IMR-90 (cell line): Measurements from ENCODE around the gene PDZD2. TPM values are rescaled to one million over a fixed set of nuclear protein-coding genes. Genes with fewer than 3 reads are reported as not detected.

Experiments
- ATAC-seq: fragments of 200-7000 bp; cut with Tn5 transposase; 2 replicates; pipeline ENCODE4 v1.9.1; 2020; ENCODE audit warnings: low read depth, mild to moderate bottlenecking, moderate library complexity
- BruUV-seq: library from RNA; stranded (reverse); fragments of 400-500 nt; replicated peaks from 2 replicates; lab custom pipeline; 2021; lab: Mats Ljungman, UMichigan
- CTCF ChIA-PET: fragments of 300-600 bp; formaldehyde crosslinking; extraction: SDS; loops from one replicate; lab custom pipeline; 2021; ENCODE audit warnings: antibody characterized with exemption; lab: Yijun Ruan, JAX
- POLR2A ChIA-PET: fragments of 300-600 bp; sonication (Branson Sonifier 250); formaldehyde crosslinking; loops from one replicate; lab custom pipeline; 2022; ENCODE audit warnings: antibody characterized with exemption; ENCODE audit not compliant: unreplicated experiment; lab: Charles Lee
- DNase-seq: peaks from one replicate; pipeline ENCODE4 v3.0.0; 2013
- H2AFZ ChIP-seq: replicated peaks from 2 replicates; pipeline ENCODE3; 2013; ENCODE audit warnings: low read length, mild to moderate bottlenecking; ENCODE audit not compliant: poor library complexity
- H2AK5ac ChIP-seq: 2 replicates; pipeline ENCODE4 v1.6.1; 2013; ENCODE audit warnings: low read depth, low read length, inconsistent platforms
- H2AK9ac ChIP-seq: replicated peaks from 2 replicates; pipeline ENCODE3; 2013; ENCODE audit warnings: mild to moderate bottlenecking, low read depth, low read length, moderate library complexity; ENCODE audit not compliant: poor library complexity
- H2BK120ac ChIP-seq: 2 replicates; pipeline ENCODE4 v1.6.1; 2013; ENCODE audit warnings: low read depth, low read length, inconsistent platforms
- H2BK15ac ChIP-seq: 3 replicates; pipeline ENCODE4 v1.6.1; 2013; ENCODE audit warnings: low read depth, low read length, inconsistent platforms
- H2BK20ac ChIP-seq: 2 replicates; pipeline ENCODE4 v1.6.1; 2013; ENCODE audit warnings: low read depth, mild to moderate bottlenecking, inconsistent platforms, low read length, moderate library complexity
- H2BK5ac ChIP-seq: 2 replicates; pipeline ENCODE4 v1.6.1; 2013; ENCODE audit warnings: mild to moderate bottlenecking, low read depth, low read length, inconsistent platforms; ENCODE audit not compliant: poor library complexity, severe bottlenecking
- H3K14ac ChIP-seq: replicated peaks from 2 replicates; pipeline ENCODE4 v1.6.1; 2013; ENCODE audit warnings: low read depth, low read length, inconsistent platforms
- H3K18ac ChIP-seq: 2 replicates; pipeline ENCODE4 v1.6.1; 2013; ENCODE audit warnings: low read depth, low read length, control low read depth
- H3K23ac ChIP-seq: 2 replicates; pipeline ENCODE4 v1.6.1; 2013; ENCODE audit warnings: low read depth, low read length, inconsistent platforms
- H3K27ac ChIP-seq: 2 replicates; pipeline ENCODE4 v1.5.1; 2013; ENCODE audit warnings: mild to moderate bottlenecking, control low read depth, low read length; ENCODE audit not compliant: insufficient read depth
- H3K27me3 ChIP-seq: 2 replicates; pipeline ENCODE4 v1.6.1; 2013; ENCODE audit warnings: low read length; ENCODE audit not compliant: control insufficient read depth, insufficient read depth
- H3K36me3 ChIP-seq: 2 replicates; pipeline ENCODE4 v1.6.1; 2013; ENCODE audit warnings: low read length, mixed read lengths; ENCODE audit not compliant: control insufficient read depth, insufficient read depth
- H3K4ac ChIP-seq: 2 replicates; pipeline ENCODE4 v1.6.1; 2013; ENCODE audit warnings: low read depth, low read length, inconsistent platforms
- H3K4me1 ChIP-seq: 2 replicates; pipeline ENCODE4 v1.6.1; 2013; ENCODE audit warnings: low read length, mixed read lengths; ENCODE audit not compliant: control insufficient read depth, insufficient read depth
- H3K4me2 ChIP-seq: 2 replicates; pipeline ENCODE4 v1.6.1; 2013; ENCODE audit warnings: low read depth, mild to moderate bottlenecking, control low read depth, low read length, moderate library complexity
- H3K4me3 ChIP-seq: 2 replicates; pipeline ENCODE4 v1.5.1; 2013; ENCODE audit warnings: low read depth, mild to moderate bottlenecking, control low read depth, low read length, moderate library complexity; ENCODE audit not compliant: insufficient read depth
- H3K56ac ChIP-seq: 2 replicates; pipeline ENCODE4 v1.6.1; 2013; ENCODE audit warnings: low read length, inconsistent platforms; ENCODE audit not compliant: insufficient read depth; ENCODE audit errors: extremely low read depth
- H3K79me1 ChIP-seq, 2 experiments: 2 replicates each; pipeline ENCODE4 v1.6.1; 2013; ENCODE audit warnings: low read length in 2 of 2, inconsistent platforms in 1 of 2, low read depth in 1 of 2
- H3K9ac ChIP-seq: 2 replicates; pipeline ENCODE4 v1.6.1; 2013; ENCODE audit warnings: low read depth, low read length, control low read depth
- H3K9me1 ChIP-seq: 2 replicates; pipeline ENCODE4 v1.6.1; 2013; ENCODE audit warnings: low read length, inconsistent platforms; ENCODE audit not compliant: insufficient read depth
- H3K9me3 ChIP-seq: 2 replicates; pipeline ENCODE4 v1.6.1; 2013; ENCODE audit warnings: low read length; ENCODE audit not compliant: control insufficient read depth, insufficient read depth
- H4K20me1 ChIP-seq: 2 replicates; pipeline ENCODE4 v1.6.1; 2013; ENCODE audit warnings: low read length, inconsistent platforms; ENCODE audit not compliant: insufficient read depth
- H4K5ac ChIP-seq: 2 replicates; pipeline ENCODE4 v1.6.1; 2013; ENCODE audit warnings: mild to moderate bottlenecking, low read depth, low read length, control low read depth
- H4K8ac ChIP-seq, 2 experiments: 2 replicates each; pipeline ENCODE4 v1.6.1; 2013; ENCODE audit warnings: low read depth in 2 of 2, low read length in 2 of 2, control low read depth in 1 of 2, inconsistent platforms in 1 of 2
- H4K91ac ChIP-seq: 2 replicates; pipeline ENCODE4 v1.6.1; 2013; ENCODE audit warnings: low read depth, low read length, inconsistent platforms; ENCODE audit not compliant: insufficient read depth
- BHLHE40 ChIP-seq: fragments of 150-350 bp; IDR thresholded peaks from 2 replicates; pipeline ENCODE4 v1.6.1; 2016; ENCODE audit warnings: mild to moderate bottlenecking, low read depth, low read length
- CEBPB ChIP-seq: IDR thresholded peaks from 2 replicates; pipeline ENCODE4 v1.6.1; 2012; ENCODE audit warnings: low read depth, low read length, improper control_type of control experiment
- CHD1 ChIP-seq: IDR thresholded peaks from 2 replicates; pipeline ENCODE4 v1.6.1; 2012; ENCODE audit warnings: low read depth, low read length, improper control_type of control experiment
- CTCF ChIP-seq: conservative IDR thresholded peaks from 2 replicates; pipeline ENCODE4 v1.5.1; 2012; ENCODE audit warnings: mild to moderate bottlenecking, low read depth, low read length, improper control_type of control experiment
- ELK1 ChIP-seq: fragments of 150-350 bp; IDR thresholded peaks from 2 replicates; pipeline ENCODE4 v1.6.1; 2016; ENCODE audit warnings: low read depth, mild to moderate bottlenecking, low read length, moderate library complexity, borderline replicate concordance
- FOS ChIP-seq: fragments of 150-350 bp; IDR thresholded peaks from 2 replicates; pipeline ENCODE4 v1.6.1; 2016; ENCODE audit warnings: low read depth, low read length
- MAFK ChIP-seq: IDR thresholded peaks from 2 replicates; pipeline ENCODE4 v1.6.1; 2012; ENCODE audit warnings: low read depth, low read length, improper control_type of control experiment
- MAZ ChIP-seq: IDR thresholded peaks from 2 replicates; pipeline ENCODE4 v1.6.1; 2012; ENCODE audit warnings: low read depth, mild to moderate bottlenecking, low read length, improper control_type of control experiment, moderate library complexity, borderline replicate concordance
- MXI1 ChIP-seq: IDR thresholded peaks from 2 replicates; pipeline ENCODE4 v1.6.1; 2012; ENCODE audit warnings: low read depth, mild to moderate bottlenecking, low read length, moderate library complexity, borderline replicate concordance
- NFE2L2 ChIP-seq: fragments of 150-350 bp; IDR thresholded peaks from 2 replicates; pipeline ENCODE4 v1.6.1; 2016; ENCODE audit warnings: low read depth, mild to moderate bottlenecking, low read length
- POLR2A ChIP-seq: IDR thresholded peaks from 2 replicates; pipeline ENCODE4 v1.6.1; 2012; ENCODE audit warnings: mild to moderate bottlenecking, low read depth, low read length
- RCOR1 ChIP-seq: IDR thresholded peaks from 2 replicates; pipeline ENCODE4 v1.6.1; 2012; ENCODE audit warnings: mild to moderate bottlenecking, low read length, improper control_type of control experiment; ENCODE audit not compliant: insufficient replicate concordance
- RFX5 ChIP-seq: IDR thresholded peaks from 2 replicates; pipeline ENCODE4 v1.8.0; 2012; ENCODE audit warnings: low read depth, mild to moderate bottlenecking, low read length, moderate library complexity
- SMC3 ChIP-seq: fragments of 150-350 bp; IDR thresholded peaks from 2 replicates; pipeline ENCODE4 v1.6.1; 2016; ENCODE audit warnings: low read depth, mild to moderate bottlenecking, antibody characterized with exemption, low read length, moderate library complexity
- USF2 ChIP-seq: fragments of 150-350 bp; IDR thresholded peaks from 2 replicates; pipeline ENCODE4 v1.6.1; 2017; ENCODE audit warnings: mild to moderate bottlenecking, antibody characterized with exemption, low read length, low read depth
- WGBS, 2 experiments: methylation state at CpG; one replicate each; pipeline versions ENCODE4 v1.1.5 to v1.1.7; 2013; ENCODE audit warnings: missing lambda C conversion rate in 2 of 2; ENCODE audit not compliant: insufficient read length in 1 of 2; ENCODE audit errors: extremely low coverage in 2 of 2; 5-methylcytosine and 5-hydroxymethylcytosine counted together
- dilution Hi-C: fragments of 300-500 bp; cut with HindIII; formaldehyde crosslinking; loops from one replicate; pipeline ENCODE4 v1.14.3; 2018; ENCODE audit warnings: low sequenced_read_pairs; ENCODE audit not compliant: unreplicated experiment
- in situ Hi-C: fragments of 300-500 bp; cut with MboI; formaldehyde crosslinking; loops from 3 replicates; pipeline ENCODE4 v1.14.3; 2019; ENCODE audit warnings: low sequenced_read_pairs, inconsistent platforms, mixed read lengths
- intact Hi-C: fragments of 100-400 bp; cut with micrococcal nuclease; formaldehyde crosslinking; loops from 2 replicates; pipeline ENCODE4 v1.10.0; 2022
- polyA plus RNA-seq, 3 experiments: library from polyadenylated mRNA; depleted of rRNA; stranded (reverse); fragments of >200 nt; gene quantifications; 2 replicates each; pipeline ENCODE4 v1.2.3, GENCODE V29; 2012; ENCODE audit warnings: low replicate concordance in 1 of 3
- total RNA-seq: library from RNA; depleted of rRNA; stranded (reverse); fragments of >200 nt; gene quantifications from 2 replicates; pipeline ENCODE4 v1.2.3, GENCODE V29; 2012

PDZD2 gene
- total and polyA plus RNA-seq, 2 of the 4 experiments (the other 2 are of a cell fraction): under 0.01 to 0.02 TPM

- no peak for ATAC-seq
- no peaks in the 10 kb centered on the region for H3K4me1 ChIP-seq
These were observed 361.8 kb downstream of the PDZD2 start for GRCh38 chr5:32000731-32001130.

More at GRCh38 chr5:32000731-32001130, 361.8 kb downstream of the PDZD2 start:
- no peak overlapping the region for H2AK9ac ChIP-seq
- BruUV-seq: no TSS peak
- H3K56ac ChIP-seq: no peak overlapping the region
- no peak overlapping the region for H2BK15ac ChIP-seq
- H3K36me3 ChIP-seq: no peaks in the 10 kb centered on the region
- H3K27ac ChIP-seq: no peak overlapping the region
- no peaks in the 10 kb centered on the region for H3K9me3 ChIP-seq
- H4K8ac ChIP-seq: no peak overlapping the region
- no peak overlapping the region for H2BK20ac ChIP-seq
- H4K91ac ChIP-seq: no peak overlapping the region
- no peak overlapping the region for H3K4me2 ChIP-seq
- H3K14ac ChIP-seq: no peak overlapping the region
- H2AFZ ChIP-seq: no peak overlapping the region
- dilution Hi-C loops: no loop called here
- ChIA-PET CTCF (no interaction called here), POLR2A (no interaction called here)
- no peak overlapping the region for H2BK120ac ChIP-seq
- no peak overlapping the region for H2AK5ac ChIP-seq
- no peak for DNase-seq
- TF ChIP-seq BHLHE40: no peak
- TF ChIP-seq CHD1: no peak
- no peak for TF ChIP-seq MXI1
- no peak for TF ChIP-seq CTCF
- TF ChIP-seq ELK1: no peak
- no peak for TF ChIP-seq MAZ
- no peak for TF ChIP-seq CEBPB
- no peak for TF ChIP-seq NFE2L2
- no peak for TF ChIP-seq RFX5
- no peak for TF ChIP-seq USF2
- TF ChIP-seq RCOR1: no peak
- no peak for TF ChIP-seq POLR2A
- TF ChIP-seq SMC3: no peak
- TF ChIP-seq MAFK: no peak
- TF ChIP-seq FOS: no peak
- H3K4ac ChIP-seq: no peak overlapping the region
- intact Hi-C loops: no loop called here
- peaks cover 8% of the 10 kb centered on the region for H3K27me3 ChIP-seq
- H3K9me1 ChIP-seq: no peaks in the 10 kb centered on the region
- no peak overlapping the region for H3K23ac ChIP-seq
- WGBS, 2 experiments: 93% methylated on average over 7 of the region's 11 CpGs; no CpG with 5 or more reads in 1 of the 2 experiments
- no peak overlapping the region for H2BK5ac ChIP-seq
- H3K9ac ChIP-seq: no peak overlapping the region
- in situ Hi-C loops: no loop called here
- no peak overlapping the region for H4K5ac ChIP-seq
- H3K18ac ChIP-seq: no peak overlapping the region
- H3K79me1 ChIP-seq: no peaks in the 10 kb centered on the region
- H4K20me1 ChIP-seq: no peaks in the 10 kb centered on the region
- no peak overlapping the region for H3K4me3 ChIP-seq
